Measurements from ENCODE around the gene RBM19. TPM values are rescaled to one million over a fixed set of nuclear protein-coding genes. Genes with fewer than 3 reads are reported as not detected.

Gene RBM19
- total RNA-seq, 1 experiment from 2014 or later: 26.3 TPM

- DNase-seq (ENCODE audit: low read depth): no peak
Observed at GRCh38 chr12:113958108-113958507, 8.0 kb downstream of the RBM19 start.

GRCh38 chr12:113957627-113958026 is 8.5 kb downstream of the RBM19 start:
- no peak for DNase-seq (ENCODE audit: low read depth)

- DNase-seq (ENCODE audit: low read depth): no peak
Observed at GRCh38 chr12:113955109-113955970, 10.8 kb downstream of the RBM19 start.

- DNase-seq (ENCODE audit: low read depth): no peak
Observed at GRCh38 chr12:113954547-113954946, 11.6 kb downstream of the RBM19 start.

GRCh38 chr12:113950873-113951272 is 15.3 kb downstream of the RBM19 start:
- DNase-seq (ENCODE audit: low read depth): no peak

GRCh38 chr12:113949321-113950305 is 16.5 kb downstream of the RBM19 start:
- no peak for DNase-seq (ENCODE audit: low read depth)

- no peak for DNase-seq (ENCODE audit: low read depth)
Observed at GRCh38 chr12:113948151-113948914, 17.8 kb downstream of the RBM19 start.

- DNase-seq (ENCODE audit: low read depth): no peak
Observed at GRCh38 chr12:113946175-113946574, 19.9 kb downstream of the RBM19 start.

GRCh38 chr12:113945174-113946173 is 20.7 kb downstream of the RBM19 start:
- DNase-seq (ENCODE audit: low read depth): no peak

- DNase-seq (ENCODE audit: low read depth): no peak
Observed at GRCh38 chr12:113942209-113942608, 23.9 kb downstream of the RBM19 start.

- DNase-seq (ENCODE audit: low read depth): no peak
Observed at GRCh38 chr12:113941208-113941486, 25.0 kb downstream of the RBM19 start.

GRCh38 chr12:113940357-113941207 is 25.5 kb downstream of the RBM19 start:
- DNase-seq (ENCODE audit: low read depth): no peak

GRCh38 chr12:113939867-113940266 is 26.3 kb downstream of the RBM19 start:
- no peak for DNase-seq (ENCODE audit: low read depth)

- DNase-seq (ENCODE audit: low read depth): no peak
Observed at GRCh38 chr12:113938471-113938870, 27.7 kb downstream of the RBM19 start.

- DNase-seq (ENCODE audit: low read depth): no peak
Observed at GRCh38 chr12:113936460-113936859, 29.7 kb downstream of the RBM19 start.

- DNase-seq (ENCODE audit: low read depth): no peak
Observed at GRCh38 chr12:113935459-113935858, 30.7 kb downstream of the RBM19 start.

- DNase-seq (ENCODE audit: low read depth): no peak
Observed at GRCh38 chr12:113934946-113935345, 31.2 kb downstream of the RBM19 start.

- DNase-seq (ENCODE audit: low read depth): no peak
Observed at GRCh38 chr12:113934060-113934814, 31.9 kb downstream of the RBM19 start.

Measured in LHCN-M2 (cell line).